NB4 (cell line): ENCODE measurements around the gene TRAPPC3.

ENCODE experiments used
- DNase-seq: peaks from one replicate; pipeline ENCODE4 v3.0.0; 2010; ENCODE audit warnings: low read depth
- H3K4me3 ChIP-seq: one replicate; pipeline ENCODE4 v1.5.1; 2011; ENCODE audit warnings: mild to moderate bottlenecking, low read depth, low read length, moderate library complexity
- MYC ChIP-seq: IDR thresholded peaks from 2 replicates; pipeline ENCODE4 v1.6.1; 2011; ENCODE audit warnings: low read depth, low read length
- POLR2A ChIP-seq: IDR thresholded peaks from 2 replicates; pipeline ENCODE4 v1.6.1; 2011; ENCODE audit warnings: mild to moderate bottlenecking; ENCODE audit not compliant: insufficient read length; ENCODE audit errors: extremely low read depth
- TF ChIP-seq, protein P1 (sequence below): IDR thresholded peaks from 2 replicates; pipeline ENCODE4 v1.6.1; 2011; ENCODE audit warnings: low read depth, low read length
- TF ChIP-seq, protein P2 (sequence below): IDR thresholded peaks from one replicate; pipeline ENCODE4 v1.5.1; 2012; ENCODE audit warnings: low read depth, low read length

The TRAPPC3 gene

DNA sequence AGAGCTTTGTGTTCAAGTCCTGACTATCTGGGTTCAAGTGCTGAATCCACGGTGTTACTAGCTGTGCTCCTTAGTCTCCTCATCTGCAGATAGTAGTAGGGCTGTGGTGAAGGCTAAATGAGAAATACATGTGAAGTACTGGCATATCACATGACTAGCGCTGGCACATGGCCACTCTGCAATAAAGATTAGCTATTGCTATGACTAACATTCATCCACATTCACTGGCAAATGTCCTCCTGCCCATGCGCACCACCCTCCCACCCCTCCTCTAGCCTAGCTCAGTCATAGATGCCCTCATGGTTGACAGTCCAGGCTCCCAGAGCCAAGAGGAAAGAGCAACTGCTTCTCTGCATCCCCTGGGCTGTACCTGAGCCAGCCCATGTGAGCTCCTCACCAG, 15.8 kb downstream of the TRAPPC3 start:
- no peak overlapping the region for H3K4me3 ChIP-seq
- TF ChIP-seq, protein P1, sequence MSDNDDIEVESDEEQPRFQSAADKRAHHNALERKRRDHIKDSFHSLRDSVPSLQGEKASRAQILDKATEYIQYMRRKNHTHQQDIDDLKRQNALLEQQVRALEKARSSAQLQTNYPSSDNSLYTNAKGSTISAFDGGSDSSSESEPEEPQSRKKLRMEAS = no peak
- TF ChIP-seq MYC (no peak), POLR2A (no peak)
- TF ChIP-seq, protein P2, sequence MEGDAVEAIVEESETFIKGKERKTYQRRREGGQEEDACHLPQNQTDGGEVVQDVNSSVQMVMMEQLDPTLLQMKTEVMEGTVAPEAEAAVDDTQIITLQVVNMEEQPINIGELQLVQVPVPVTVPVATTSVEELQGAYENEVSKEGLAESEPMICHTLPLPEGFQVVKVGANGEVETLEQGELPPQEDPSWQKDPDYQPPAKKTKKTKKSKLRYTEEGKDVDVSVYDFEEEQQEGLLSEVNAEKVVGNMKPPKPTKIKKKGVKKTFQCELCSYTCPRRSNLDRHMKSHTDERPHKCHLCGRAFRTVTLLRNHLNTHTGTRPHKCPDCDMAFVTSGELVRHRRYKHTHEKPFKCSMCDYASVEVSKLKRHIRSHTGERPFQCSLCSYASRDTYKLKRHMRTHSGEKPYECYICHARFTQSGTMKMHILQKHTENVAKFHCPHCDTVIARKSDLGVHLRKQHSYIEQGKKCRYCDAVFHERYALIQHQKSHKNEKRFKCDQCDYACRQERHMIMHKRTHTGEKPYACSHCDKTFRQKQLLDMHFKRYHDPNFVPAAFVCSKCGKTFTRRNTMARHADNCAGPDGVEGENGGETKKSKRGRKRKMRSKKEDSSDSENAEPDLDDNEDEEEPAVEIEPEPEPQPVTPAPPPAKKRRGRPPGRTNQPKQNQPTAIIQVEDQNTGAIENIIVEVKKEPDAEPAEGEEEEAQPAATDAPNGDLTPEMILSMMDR = no peak
- no peak for DNase-seq

DNA sequence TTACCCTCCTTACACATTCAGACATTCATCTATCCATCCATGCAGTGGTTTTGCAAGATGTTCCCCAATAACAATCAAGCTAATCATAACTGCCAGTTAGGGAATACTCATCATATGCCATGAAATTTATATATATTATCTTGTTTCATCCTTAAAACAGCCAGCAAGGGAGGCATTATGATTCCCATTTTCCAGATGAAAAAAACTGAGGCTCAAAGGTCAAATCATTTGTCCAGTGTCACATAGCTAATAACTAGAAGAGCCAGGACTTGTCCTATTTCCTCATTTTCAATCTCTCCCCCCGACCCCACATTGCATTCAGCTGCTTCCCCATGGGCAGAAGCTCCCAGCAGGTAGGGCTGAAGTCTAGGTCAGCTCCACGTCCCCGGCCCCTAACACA, 17.3 kb downstream of the TRAPPC3 start:
- no peak overlapping the region for H3K4me3 ChIP-seq
- TF ChIP-seq, protein P2 = no peak
- TF ChIP-seq MYC (no peak), POLR2A (no peak)
- TF ChIP-seq, protein P1 = no peak
- no peak for DNase-seq

DNA sequence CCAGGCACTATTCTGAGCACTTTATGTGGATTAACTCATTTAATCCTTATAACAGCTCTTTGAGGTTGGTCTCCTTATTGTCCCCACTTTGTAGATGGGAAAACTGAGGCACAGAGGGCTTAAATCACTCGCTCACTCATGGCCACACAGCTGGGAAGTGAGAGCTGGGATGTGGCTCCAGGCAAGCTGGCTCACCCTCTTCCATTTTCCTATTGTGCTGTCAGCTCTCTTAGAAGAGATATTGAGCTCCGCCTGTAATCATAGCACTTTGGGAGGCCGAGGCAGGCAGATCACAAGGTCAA, 20.4 kb downstream of the TRAPPC3 start:
- DNase-seq = no peak
- TF ChIP-seq, protein P2 = no peak
- TF ChIP-seq, protein P1 = no peak
- no peak overlapping the region for H3K4me3 ChIP-seq

DNA sequence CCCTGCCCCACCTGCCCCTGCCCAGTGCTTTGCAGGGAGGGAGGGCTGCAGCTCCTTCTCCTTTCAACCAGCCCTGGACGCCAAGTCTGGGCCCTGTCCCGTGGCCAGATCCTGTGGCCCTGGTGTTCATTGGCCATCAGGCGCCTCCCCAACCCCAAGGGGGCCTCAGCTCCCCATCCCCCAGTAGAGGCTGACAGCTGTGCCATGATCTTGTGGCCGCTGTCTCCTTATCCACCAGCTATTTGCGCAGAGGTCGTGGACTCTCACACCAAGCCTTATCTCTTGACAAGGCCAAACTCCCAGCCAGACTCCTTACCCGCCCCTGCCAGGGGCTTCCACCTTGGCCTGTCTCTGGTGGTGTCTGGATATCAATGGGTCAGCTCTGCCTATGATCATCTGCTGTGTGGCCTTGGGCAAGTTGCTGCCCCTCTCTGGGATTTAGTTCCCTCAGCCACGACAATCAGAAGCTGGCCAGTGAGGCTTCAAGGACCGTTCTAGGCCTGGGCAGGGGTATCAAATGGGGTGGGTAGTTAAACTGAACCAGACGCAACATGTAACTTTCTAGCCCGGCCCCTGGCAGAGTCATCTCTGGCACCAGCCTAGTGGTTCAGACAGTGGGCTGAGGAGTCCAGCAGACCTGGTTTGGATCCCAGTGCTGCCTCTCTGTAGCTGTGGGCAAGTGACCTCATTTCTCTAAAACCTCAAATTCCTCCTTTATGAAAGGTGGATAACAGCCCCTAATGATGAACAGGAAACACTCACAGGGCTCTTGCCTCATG, 21.0 kb downstream of the TRAPPC3 start:
- no peak overlapping the region for H3K4me3 ChIP-seq
- DNase-seq = no peak
- TF ChIP-seq POLR2A (no peak), MYC (no peak)
- TF ChIP-seq, protein P2 = no peak
- TF ChIP-seq, protein P1 = no peak

DNA sequence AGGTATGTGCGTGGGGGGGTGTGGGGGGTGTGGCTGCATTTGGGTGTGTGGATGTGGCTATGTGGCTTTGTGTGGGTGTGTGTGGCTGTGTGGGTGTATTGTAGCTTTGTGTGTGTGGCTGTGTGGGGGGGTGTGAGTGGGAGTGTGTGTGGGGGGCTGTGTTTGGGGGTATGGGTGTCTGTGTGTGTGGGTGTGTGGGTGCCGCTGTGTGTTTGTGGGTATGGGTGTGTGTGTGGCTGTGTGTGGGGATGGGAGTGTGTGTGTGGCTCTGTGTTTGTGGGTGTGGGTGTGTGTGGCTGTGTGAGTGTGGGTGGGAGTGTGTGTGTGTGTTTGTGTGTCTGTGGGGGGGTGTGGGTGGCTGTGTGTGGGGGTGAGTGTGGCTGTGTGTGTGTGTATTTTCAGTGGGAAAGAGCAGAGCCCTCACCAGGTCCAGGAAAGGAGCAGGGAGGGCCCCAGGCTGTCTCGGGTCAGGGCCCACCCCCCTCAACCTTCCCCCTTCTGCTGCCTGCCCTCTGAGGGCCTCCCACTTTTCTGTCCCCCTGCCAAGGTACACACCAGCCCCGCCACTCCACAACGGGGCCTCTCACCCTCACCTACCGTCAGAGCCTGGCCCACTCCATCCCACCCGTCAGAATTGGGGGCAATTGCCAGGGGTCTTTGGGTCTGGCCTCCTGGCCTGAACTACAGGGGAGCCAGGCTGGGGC, 22.3 kb downstream of the TRAPPC3 start:
- no peak for DNase-seq
- H3K4me3 ChIP-seq = no peak overlapping the region
- TF ChIP-seq, protein P1 = no peak

DNA sequence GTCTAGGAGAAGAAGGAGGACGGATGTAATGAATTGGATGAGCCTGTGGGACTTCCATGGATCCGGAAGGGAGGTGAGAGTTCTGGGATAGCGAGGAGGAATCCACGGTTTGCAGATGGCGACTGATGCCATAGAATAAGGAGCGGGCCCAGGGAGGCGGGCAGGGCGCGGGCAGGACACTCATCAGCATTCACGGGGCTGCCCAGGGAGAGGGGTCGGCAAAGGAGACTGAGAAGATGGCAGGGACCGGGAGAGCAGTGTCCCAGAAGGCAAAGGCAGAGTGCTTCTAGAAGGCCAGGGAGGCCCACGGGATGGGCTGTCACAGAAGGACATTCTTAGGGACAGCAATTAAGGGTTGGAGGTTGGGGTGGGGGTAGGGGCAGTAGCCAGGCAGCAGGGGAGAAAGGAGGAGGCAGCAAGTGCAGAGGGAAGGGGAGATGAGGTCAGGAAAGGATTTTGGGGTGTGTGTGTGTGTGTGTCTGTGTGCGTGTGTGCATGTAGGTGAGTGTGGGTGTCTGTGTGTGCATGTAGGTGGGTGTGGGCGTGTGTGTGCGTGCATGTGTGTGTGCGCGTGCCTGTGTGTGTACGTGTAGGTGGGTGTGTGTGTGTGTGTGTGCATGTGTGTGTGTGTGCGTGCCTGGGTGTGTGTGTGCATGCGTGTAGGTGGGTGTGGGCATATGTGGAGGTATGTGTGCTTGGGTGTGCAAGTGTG, 23.1 kb downstream of the TRAPPC3 start:
- DNase-seq = no peak
- TF ChIP-seq, protein P2 = no peak
- TF ChIP-seq, protein P1 = no peak
- no peak for TF ChIP-seq MYC
- no peak for TF ChIP-seq POLR2A
- no peak overlapping the region for H3K4me3 ChIP-seq
